ENCODE results near the gene ZNF276.

The ZNF276 gene

GRCh38 chr16:89710709-89711564, 10.4 kb upstream of the ZNF276 start:
- in situ Hi-C loops (cut with HindIII; ENCODE audit: low sequenced_read_pairs): loop anchor here (5.0 kb wide), 2 partner anchors 46 to 149 kb away; partner anchors contain the start of gene RPL13

GRCh38 chr16:89711601-89712273, 9.6 kb upstream of the ZNF276 start:
- in situ Hi-C loops (cut with HindIII; ENCODE audit: low sequenced_read_pairs): loop anchor here (5.0 kb wide), 2 partner anchors 46 to 149 kb away; partner anchors contain the start of gene RPL13

- in situ Hi-C loops (cut with HindIII; ENCODE audit: low sequenced_read_pairs): loop anchor here (5.0 kb wide), 2 partner anchors 45 to 150 kb away; partner anchors contain the start of gene RPL13
Measured at GRCh38 chr16:89712274-89712781, 9.0 kb upstream of the ZNF276 start.

GRCh38 chr16:89716493-89716892, 4.8 kb upstream of the ZNF276 start:
- in situ Hi-C loops (cut with HindIII; ENCODE audit: low sequenced_read_pairs): no loop called here

- in situ Hi-C loops (cut with HindIII; ENCODE audit: low sequenced_read_pairs): no loop called here
Measured at GRCh38 chr16:89716916-89717687, 4.2 kb upstream of the ZNF276 start.

- in situ Hi-C loops (cut with HindIII; ENCODE audit: low sequenced_read_pairs): no loop called here
Measured at GRCh38 chr16:89717688-89718505, 3.4 kb upstream of the ZNF276 start.

GRCh38 chr16:89720551-89720812, 855 bp upstream of the ZNF276 start:
- in situ Hi-C loops (cut with HindIII; ENCODE audit: low sequenced_read_pairs): no loop called here

GRCh38 chr16:89721546-89722391, 432 bp downstream of the ZNF276 start:
- in situ Hi-C loops (cut with HindIII; ENCODE audit: low sequenced_read_pairs): no loop called here

GRCh38 chr16:89722392-89723278, 1.3 kb downstream of the ZNF276 start:
- in situ Hi-C loops (cut with HindIII; ENCODE audit: low sequenced_read_pairs): no loop called here

GRCh38 chr16:89723279-89724250, 2.2 kb downstream of the ZNF276 start:
- in situ Hi-C loops (cut with HindIII; ENCODE audit: low sequenced_read_pairs): no loop called here

GRCh38 chr16:89727406-89728120, 6.2 kb downstream of the ZNF276 start:
- in situ Hi-C loops (cut with HindIII; ENCODE audit: low sequenced_read_pairs): no loop called here

GRCh38 chr16:89729293-89729692, 8.0 kb downstream of the ZNF276 start:
- in situ Hi-C loops (cut with HindIII; ENCODE audit: low sequenced_read_pairs): no loop called here

- in situ Hi-C loops (cut with HindIII; ENCODE audit: low sequenced_read_pairs): loop anchor here (5.0 kb wide), 2 partner anchors 43 to 67 kb away; partner anchors contain the start of gene CDK10
Measured at GRCh38 chr16:89729863-89730593, 8.7 kb downstream of the ZNF276 start.

- in situ Hi-C loops (cut with HindIII; ENCODE audit: low sequenced_read_pairs): loop anchor here (5.0 kb wide), 2 partner anchors 43 to 67 kb away; partner anchors contain the start of gene CDK10
Measured at GRCh38 chr16:89730610-89731234, 9.4 kb downstream of the ZNF276 start.

Measured in endothelial cell of hepatic sinusoid (primary cell).